Stimulated activated naive CD4-positive, alpha-beta T cell (primary cell): ENCODE results near the gene RTP5.
"Not testable (repeated sequence)": the region's sequence is repeated elsewhere in the genome, so short reads cannot be mapped to it uniquely, and the experiment has no call there.

Source experiments
- DNase-seq, 6 experiments: peaks; one replicate each; lab custom pipeline; 2025; lab: John Stamatoyannopoulos, UW

RTP5 gene

DNA sequence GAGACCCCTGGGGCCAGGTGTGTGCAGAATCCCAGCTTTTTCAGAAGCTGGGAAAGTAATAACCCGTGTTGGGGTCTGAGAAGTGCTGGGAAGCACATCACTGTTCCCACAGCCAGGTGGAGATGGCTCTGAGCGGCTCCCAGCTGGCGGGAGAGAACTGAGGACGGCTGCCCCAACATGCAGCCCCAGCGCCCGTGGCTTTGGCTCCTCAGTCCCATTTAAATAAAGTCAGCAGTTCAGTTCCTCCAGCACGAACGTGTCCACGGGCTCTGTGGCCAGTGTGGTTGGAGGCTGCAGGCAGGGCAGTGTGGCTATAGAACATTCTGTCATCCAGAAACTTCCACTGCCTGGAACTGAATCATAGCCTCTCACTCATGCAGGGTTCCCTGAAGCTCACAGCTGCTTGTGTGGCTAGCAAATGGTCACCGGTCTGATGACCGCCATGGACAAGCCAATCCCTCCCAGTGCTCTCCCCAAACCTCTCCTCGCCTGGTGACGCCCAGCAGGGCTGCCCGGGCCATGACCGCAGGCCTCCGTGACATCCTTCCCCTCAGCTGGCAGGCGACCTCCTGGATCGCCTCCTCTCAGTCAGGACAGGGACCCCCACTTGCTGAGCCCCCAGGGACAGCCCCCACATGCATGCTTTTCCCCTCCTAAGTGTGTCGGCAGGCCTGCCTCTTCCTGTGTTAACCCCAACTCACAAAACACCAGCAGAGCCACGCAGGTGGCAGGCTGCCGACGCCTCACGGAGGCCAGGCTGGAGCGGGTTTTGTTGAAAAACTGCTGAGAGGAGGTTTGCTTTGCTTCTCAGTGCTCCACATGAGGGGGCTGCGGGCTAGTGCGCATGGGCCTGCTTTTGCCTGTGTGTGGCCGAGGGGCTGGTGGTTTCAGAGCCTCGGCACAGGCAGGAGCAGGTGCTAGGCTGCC is 1.3 kb downstream of the RTP5 start:
- DNase-seq, result no peak

DNA sequence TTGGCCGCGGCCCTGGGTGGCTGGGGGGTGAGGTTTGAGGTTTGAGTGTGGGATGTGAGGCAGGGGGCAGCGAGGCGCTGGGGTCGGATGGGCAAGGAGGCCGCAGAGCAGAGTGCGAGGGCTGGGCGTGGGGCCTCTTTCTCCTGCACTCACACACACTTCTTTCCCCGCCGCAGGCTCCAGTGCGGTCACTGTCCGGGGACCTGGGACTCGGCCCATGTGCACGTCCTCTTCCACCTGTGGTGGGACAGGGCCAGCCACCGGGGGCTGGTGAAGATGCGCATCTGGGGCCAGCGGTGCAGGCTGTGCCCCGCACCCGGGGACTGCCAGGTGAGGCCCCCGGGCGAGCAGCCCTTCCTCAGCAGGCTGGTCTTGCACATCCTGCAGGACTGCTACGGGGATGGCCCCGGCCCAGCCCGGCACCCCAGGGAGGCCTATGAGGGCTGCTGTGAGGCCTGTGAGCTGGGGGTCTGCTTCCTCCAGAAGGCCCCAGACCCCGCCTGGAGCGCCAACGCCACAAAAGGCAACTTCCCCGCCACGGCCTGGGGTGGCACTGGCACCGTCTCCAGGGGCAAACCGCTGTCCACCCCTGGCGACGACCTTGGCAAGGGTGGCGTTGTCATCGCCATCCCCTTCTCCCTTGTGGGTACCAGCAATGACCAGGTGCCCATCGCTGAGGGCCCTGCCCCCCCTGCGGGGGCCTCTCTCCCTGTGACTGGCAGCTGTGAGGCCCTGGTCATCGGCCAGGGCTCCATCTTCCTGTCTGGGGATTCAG is 2.2 kb downstream of the RTP5 start:
- no peak for DNase-seq

DNA sequence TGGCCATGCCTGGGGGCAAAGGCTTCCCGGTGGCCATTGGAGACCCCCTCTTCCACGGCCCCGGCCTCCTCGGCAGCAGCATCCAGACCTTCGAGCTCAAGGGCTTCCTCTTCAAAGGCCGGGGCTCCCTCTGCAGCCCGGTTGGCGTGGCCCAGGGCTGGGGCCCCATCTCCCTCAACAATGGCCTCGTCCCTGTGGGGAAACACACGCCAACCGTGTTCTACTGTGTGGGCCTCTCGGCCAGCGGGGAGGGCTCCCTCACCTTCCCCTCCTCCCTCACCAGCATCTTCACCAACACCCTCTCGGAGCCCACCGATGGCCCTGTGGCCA is 2.7 kb downstream of the RTP5 start:
- DNase-seq, result no peak

DNA sequence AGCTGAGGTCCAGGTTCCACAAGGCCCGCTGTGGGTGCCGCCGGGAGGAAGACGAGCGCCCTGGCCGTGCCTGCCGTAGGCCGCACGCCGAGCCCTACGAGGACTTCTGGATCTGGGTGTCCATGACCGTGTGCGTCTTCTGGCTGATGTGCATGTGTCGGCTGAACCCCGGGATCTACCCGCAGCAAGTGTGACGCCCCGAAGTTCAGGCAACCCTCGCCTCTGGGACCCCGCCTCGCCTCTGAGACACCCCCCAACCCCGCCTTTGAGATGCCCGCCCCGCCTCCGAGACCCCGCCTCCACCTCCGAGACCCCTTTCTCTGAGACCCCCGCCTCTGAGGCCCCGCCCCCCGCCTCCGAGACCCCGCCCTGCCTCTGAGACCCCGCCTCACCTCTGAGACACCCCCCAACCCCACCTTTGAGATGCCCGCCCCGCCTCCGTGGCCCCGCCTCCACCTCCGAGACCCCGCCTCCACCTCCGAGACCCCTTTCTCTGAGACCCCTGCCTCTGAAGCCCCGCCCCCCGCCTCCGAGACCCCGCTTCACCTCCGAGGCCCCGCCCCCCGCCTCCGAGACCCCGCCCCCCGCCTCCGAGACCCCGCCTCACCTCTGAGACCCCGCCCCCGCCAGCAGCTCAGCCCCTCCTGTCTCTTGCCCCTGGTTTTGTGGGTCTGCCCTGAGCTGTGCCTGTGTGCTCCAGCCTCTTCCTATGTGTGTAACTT is 3.7 kb downstream of the RTP5 start:
- no peak for DNase-seq

DNA sequence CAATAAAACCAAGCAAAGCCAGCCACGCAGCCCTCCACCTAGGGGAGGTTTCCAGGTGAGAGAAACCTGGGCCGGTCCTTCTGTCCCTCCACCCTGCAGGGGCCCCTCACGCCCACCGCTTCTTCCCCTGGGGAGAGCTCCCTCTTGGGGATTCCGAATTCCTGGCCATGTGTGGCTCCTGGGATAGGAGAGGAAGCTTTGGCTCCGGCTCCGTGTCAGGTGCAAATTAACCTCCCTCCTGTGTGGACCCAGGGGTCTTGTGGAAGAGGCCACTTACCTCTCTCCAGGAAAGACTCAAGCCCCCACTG is 4.2 kb downstream of the RTP5 start:
- no peak for DNase-seq

DNA sequence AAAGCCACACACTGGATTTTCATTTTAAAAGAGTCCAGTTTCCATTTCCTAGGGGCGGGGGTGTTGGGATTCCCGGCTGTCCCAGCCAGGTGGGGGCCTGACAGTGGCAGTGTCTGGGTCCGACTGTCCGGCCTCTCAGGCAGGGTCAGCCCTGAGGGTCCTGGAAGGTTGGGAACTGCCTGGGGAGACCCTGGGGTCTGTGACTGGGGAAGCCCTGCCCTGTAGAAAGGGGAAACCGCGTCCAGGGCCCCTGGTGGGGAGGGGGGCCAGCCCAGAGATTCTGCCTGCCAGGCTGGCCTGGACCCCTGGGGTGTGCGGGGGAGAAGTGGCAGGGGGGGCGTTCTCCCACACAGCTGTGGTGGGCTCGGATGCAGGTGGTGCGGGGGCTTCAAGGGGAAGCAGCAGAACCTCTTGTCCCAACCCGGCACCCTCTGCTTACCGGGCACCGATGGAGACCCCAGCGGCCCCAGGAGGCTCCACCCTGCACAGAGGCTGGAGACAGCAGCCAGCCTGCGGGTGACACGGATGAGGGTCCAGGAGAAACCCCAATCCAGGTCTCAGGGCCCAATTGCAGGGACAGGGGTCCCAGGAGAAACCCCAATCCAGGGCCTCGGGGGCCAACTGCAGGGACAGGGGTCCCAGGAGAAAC is 4.9 kb downstream of the RTP5 start:
- DNase-seq, result no peak

DNA sequence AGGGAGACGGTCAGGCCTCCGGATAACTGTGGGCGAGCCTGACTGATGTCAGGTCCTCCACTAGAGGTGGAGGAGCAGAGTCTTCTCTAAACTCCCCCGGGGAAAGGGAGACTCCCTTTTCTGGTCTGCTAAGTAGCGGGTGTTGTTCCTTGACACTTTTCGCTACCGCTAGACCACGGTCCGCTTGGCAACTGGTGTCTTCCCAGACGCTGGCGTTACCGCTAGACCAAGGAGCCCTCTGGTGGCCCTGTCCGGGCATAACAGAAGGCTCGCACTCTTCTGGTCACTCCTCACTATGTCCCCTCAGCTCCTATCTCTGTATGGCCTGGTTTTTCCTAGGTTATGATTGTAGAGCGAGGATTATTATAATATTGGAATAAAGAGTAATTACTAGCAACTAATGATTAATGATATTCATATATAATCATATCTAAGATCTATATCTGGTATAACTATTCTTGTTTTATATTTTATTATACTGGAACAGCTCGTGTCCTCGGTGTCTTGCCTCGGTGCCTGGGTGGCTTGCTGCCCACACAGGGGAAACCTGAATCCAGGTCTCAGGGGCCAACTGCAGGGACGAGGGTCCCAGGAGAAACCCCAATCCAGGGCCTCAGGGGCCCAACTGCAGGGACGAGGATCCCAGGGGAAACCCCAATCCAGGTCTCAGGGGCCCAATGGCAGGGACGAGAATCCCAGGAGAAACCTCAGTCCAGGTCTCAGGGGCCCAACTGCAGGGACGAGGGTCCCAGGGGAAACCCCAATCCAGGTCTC is 6.4 kb downstream of the RTP5 start:
- DNase-seq, result not testable (repeated sequence)

DNA sequence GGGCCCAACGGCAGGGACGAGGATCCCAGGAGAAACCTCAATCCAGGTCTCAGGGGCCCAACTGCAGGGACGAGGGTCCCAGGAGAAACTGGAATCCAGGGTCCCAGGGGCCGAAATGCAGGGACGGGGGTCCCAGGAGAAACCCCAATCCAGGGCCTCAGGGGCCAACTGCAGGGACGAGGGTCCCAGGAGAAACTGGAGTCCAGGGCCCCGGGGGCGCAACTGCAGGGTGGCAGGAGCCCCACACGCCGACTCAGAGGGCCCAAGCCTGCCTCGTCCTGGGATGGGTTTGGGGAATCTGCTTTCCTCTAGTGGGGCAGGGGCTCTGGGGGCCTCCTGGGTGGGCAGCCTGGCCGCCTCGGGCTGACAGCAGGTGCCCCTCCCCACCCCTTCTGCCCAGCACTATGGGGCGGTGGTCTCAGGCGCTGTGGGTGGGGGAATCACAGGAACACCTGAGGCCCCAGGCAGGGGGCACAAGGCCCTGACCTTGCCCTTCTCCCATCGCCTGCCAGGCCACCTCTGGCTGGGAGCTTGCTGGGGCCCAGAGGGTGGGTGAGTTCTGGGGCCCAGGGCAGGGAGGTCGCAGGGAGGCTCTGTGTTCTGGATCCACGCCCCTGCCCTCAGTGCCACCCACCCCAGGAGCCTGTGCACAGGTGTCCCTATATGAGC is 7.1 kb downstream of the RTP5 start:
- DNase-seq, result no peak

DNA sequence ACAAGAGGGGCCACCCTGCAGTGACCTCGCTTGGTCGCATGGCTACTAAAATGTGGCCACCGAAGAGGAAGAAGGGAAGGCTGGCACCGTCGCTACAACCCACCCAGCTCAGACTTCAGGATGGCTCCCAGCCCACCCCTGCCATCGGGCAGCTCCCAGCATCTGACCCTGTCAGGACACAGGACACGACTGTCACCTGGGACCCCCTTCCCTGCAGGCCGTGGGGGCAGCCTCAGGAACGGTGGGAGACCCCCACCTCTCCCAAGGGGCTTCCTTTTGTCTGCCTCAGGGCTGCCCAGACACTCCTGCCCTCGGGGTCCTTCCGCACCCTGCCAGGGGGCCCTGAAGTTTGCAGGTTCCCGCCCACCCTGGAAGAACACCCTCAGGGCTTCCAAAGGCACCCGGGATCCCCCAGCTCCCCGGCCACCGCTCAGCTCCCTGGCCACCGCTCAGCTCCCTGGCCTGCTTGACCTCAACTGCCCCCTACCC is 7.7 kb downstream of the RTP5 start:
- no peak for DNase-seq

DNA sequence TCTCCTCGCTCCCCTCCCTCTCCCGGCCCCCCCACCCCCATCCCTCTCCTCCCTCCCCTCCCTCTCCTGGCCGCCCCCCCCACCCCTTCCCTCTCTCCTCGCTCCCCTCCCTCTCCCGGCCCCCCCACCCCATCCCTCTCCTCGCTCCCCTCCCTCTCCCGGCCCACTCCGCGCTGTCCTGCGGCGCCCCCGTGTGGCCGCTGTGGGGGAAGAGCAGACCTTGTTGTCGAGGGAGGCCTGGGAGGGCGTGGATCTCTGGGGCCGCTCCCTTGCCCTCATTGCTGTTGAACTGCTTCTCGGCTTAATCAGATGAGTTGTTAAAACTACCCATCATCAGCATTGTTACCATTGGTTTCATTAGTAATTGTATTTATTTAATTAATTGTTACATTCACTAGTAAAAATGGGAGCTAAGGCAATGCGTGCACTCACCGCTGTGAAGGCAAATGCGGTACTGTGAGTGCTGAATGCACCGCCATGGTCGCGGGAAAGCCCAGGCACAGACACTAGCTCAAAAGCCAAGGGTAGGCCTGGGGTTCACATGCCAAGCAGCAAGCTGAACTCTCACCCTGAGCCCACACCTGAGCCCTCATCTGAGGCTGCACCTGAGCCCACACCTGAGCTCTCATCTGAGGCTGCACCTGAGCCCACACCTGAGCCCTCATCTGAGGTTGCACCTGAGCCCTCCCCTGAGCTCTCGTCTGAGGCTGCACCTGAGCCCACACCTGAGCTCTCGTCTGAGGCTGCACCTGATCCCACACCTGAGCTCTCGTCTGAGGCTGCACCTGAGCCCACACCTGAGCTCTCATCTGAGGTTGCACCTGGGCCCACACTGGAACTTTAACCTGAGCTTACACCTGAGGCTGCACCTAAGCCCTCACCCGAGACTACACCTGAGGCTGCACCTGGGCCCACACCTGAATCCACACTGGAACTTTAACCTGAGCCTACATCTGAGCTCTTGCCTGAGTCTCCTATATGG is 8.8 kb downstream of the RTP5 start:
- peak; percentile 53 to 76 (median 68) for DNase-seq

DNA sequence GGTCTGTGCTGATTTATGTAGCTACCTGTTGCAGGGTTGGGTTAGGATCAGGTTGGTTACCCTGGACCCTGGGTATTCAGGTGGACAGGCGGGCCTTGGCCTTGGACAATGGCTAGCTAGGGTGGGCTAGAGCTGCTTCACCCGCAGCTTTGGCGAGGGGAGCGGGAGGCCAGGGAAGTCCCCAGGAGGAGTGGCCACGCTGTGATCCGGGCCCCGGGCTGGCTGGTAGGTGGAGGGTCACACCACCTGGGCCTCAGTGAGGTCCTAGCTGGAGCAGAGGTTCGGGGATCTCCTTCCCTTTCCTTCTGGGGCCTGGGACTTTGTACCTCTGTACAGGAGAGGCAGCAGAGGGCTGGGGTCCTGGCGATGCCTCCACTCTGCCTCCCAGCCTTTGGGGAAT is 9.8 kb downstream of the RTP5 start:
- no peak for DNase-seq

DNA sequence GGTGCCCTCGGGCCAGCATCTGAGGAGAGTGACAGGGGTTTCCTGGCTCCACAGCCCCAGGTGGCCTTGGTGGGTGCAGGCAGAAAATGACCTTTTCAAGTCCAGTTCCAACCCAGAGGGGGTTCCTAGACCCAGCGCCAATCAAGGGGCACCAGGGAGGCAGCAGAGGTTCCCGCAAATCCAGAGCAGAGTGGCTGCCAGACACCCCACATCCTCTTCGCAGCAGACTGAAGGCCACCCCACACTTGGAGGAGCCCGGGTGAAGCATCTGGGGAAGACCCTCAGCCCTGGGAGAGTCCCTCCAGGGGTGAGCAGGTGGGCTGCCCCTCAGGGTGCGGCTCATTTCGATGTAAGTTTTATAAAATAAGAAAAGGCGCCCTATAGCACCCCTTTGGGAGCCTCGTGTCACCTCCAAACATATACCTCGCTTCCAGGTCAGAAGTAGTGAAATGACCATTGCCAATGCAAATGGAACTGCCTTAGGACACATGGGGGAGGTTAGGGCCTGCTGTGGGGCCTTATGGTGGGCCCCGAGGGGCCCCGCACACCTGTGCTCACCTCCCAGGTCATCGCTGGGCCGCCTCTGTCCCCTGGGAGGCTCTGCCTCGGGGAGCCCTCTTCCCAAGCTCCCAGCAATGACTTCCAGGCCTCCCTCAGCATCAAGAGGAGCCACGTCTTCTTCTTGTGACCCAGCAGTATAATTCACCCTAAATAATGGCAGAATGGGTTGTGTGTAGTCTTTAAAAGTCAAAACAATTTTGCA is 11.0 kb downstream of the RTP5 start:
- DNase-seq, result no peak

DNA sequence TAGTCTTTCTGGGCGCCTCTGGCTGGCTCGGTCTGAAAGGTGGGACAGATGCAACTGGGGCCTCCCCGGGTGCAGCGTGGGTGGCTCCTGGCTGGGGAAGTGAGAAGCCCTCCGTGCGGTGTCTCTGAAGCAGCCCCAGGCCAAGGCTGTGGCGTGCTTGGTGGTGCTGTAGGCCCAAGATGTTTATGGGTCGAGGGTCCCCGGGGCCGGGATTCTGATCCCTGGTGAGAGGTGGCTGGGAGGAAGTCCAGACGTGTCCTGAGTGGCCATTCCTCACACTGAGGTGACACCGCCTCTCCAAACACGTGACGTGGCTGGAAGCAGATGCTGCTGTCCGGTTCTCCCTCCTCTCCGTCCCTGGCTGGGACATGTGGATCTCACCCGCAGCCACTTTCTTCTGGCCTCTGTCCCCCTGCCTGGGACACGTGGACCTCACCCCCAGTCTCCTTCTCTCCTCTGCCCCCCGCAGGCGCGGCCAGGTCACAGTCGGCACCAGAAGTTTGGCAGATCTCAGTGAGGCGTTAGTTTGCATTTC is 12.6 kb downstream of the RTP5 start:
- peak in 4 of 6 experiments; percentile 29 to 54 (median 42) for DNase-seq

DNA sequence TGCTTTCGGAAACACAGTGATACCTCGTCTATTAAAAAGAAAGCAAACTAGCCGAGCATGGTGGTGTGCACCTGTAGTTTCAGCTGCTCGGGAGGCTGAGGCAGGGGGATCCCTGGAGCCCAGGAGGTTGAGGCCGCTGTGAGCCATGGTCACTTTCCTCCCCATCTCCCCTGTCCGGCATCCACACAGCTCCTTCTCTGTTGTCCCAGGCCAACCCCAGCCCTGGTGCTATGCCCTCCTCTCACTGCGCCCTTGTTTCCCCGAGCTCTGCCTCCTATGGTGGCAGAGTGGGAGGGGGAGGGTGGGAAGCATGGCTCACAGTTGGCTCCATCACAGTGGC is 15.4 kb downstream of the RTP5 start:
- DNase-seq, result no peak

DNA sequence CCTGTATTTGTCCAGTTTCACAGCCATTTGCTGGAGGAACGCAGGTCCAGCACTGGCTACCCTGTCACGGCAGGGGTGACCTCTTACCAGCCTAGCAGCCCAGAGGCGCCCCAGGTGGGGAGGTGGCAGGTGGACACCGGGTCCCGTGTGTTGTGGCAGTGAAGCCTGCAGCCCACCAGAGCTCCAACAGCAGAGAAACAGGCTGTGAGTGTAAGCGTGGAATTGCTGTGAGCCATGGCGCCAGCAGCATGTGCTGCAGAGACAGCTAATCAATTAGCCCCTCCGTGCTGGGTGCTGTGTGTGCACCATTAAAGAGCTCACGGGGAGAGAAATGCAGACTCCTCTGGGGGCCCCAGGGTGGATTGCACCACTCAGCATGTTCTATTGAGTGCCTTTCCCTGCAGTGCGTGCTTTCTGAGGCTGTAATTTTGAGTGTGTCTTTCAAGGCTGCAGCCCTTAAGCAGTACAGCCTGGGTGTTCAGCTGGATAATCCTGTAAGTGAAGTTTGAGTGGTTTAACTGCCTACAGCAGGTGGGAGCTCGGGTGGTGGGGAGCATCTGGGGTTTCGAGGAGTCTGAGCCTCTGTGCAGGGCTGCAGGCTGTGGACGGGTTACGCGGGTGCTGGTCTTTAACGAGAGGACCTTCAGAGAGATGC is 15.9 kb downstream of the RTP5 start:
- no peak for DNase-seq

DNA sequence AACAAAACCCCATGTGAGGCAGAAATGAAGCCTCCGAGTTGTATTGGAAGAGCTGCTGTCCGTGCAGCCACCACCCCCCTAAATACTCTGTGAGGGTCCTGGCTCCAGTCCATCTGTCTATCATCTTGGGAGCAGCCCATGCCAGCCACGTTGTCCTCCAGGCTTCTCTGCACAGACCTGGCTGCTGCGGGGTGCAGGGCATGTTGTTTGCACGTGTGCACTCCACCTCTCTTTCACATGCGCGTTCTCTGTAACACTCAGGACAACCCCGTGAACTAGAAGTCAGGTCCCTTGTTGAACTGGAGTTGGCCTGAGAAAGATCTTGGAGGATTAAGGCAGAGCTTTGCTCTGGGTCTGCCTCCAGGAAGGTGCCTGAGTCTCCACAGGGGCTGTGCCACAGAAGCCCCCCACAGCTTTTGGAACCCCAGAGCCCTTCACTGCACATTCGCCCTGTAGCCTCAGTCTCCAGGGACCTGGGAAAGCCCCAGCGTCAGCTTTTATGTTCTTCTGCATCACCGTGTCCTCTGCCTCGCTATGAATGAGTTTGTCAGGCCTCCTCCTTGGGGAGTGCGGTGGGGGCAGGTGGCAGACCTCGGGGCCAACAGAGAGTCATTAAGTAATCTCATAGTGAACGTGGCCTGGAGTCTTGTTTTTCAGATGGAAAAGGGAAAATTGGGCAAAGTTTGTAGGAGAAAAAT is 16.6 kb downstream of the RTP5 start:
- DNase-seq, result no peak

DNA sequence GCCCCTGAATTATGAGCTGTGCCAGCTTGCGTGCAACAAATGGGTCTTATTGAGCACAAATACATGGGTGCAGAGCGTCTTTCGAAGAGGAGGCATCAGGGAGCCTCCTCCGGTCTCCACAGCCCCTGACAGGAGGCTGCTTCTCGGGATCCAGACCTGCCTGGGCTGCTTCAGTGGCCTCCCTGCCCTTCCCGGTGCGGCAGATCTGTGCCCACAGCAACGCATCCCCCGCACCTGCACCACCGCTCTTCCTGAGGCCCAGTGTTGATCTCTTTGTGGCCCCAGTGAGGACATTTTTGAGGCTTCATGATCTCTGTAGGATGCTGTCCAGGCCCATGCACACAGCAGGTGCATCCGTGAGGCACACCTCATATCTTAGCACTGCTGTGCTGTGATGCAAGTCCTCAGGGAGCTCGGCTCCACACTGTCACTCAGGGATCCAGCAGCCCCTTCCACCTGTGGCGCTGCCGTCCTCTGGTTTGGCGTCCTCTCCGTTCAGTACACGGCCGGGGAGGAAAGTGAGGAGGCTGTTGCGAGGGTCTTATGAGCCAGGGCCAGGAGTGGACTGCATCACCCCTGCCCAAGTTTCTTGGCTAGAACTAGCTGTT is 17.4 kb downstream of the RTP5 start:
- no peak for DNase-seq
